HepG2 (cell line): Measurements from ENCODE around the gene GNA12. TPM values are rescaled to one million over a fixed set of nuclear protein-coding genes. Genes with fewer than 3 reads are reported as not detected.

ENCODE experiments used
- ATAC-seq: fragments of 200-7000 bp; cut with Tn5 transposase; 3 replicates; pipeline ENCODE4 v1.9.1; 2020; ENCODE audit warnings: mild to moderate bottlenecking, moderate library complexity
- BruUV-seq: library from RNA; stranded (reverse); fragments of 400-500 nt; replicated peaks from 2 replicates; lab custom pipeline; 2021; lab: Mats Ljungman, UMichigan
- CTCF ChIA-PET: fragments of 300-600 bp; formaldehyde crosslinking; extraction: SDS; loops from one replicate; lab custom pipeline; 2021; ENCODE audit warnings: low total read pairs, inconsistent platforms, low intra/inter-chr PET ratio; lab: Yijun Ruan, JAX
- POLR2A ChIA-PET: fragments of 350-600 bp; sonication (Branson Sonifier 250); formaldehyde crosslinking; loops from one replicate; lab custom pipeline; 2020; ENCODE audit warnings: antibody characterized with exemption, inconsistent platforms; lab: Yijun Ruan, JAX
- DNase-seq: peaks from one replicate; pipeline ENCODE4 v3.0.0-alpha.2; 2015; ENCODE audit warnings: low spot score
- FAIRE-seq: peaks from 3 replicates; lab custom pipeline; 2011; peaks lifted over from hg19 to GRCh38; lab: Jason Lieb, UNC
- H2AFZ ChIP-seq: one replicate; pipeline ENCODE4 v1.6.1; 2011; ENCODE audit warnings: low read length, inconsistent platforms
- H3K27ac ChIP-seq: fragments of 300-600 bp; 3 replicates; pipeline ENCODE4 v1.8.0; 2011; ENCODE audit warnings: mixed run types, mild to moderate bottlenecking, mixed read lengths, low read length, inconsistent platforms; ENCODE audit not compliant: insufficient read depth; ENCODE audit errors: extremely low read length
- H3K27me3 ChIP-seq, 2 experiments: fragments of 200-600 bp in 1 of 2; 2 replicates in 1 of 2; 3 replicates in 1 of 2; pipeline versions ENCODE4 v1.6.0 to v1.8.0; 2011; ENCODE audit warnings: low read length in 2 of 2, mild to moderate bottlenecking in 2 of 2, moderate library complexity in 2 of 2, inconsistent platforms in 1 of 2; ENCODE audit not compliant: insufficient read depth in 2 of 2, control insufficient read depth in 1 of 2
- H3K36me3 ChIP-seq, 2 experiments: fragments of 200-600 bp in 1 of 2; replicated peaks in 1 of 2; 2 replicates in 1 of 2; 3 replicates in 1 of 2; pipeline versions ENCODE4 v1.5.1 to v1.8.0; 2011; ENCODE audit warnings: low read length in 2 of 2, inconsistent platforms in 1 of 2; ENCODE audit not compliant: insufficient read depth in 2 of 2, control insufficient read depth in 1 of 2
- H3K4me1 ChIP-seq: 2 replicates; pipeline ENCODE4 v1.5.1; 2012; ENCODE audit warnings: low read length, inconsistent platforms; ENCODE audit not compliant: insufficient read depth
- H3K4me2 ChIP-seq: 2 replicates; pipeline ENCODE4 v1.6.0; 2011; ENCODE audit warnings: low read depth, low read length, inconsistent platforms
- H3K4me3 ChIP-seq, 3 experiments: fragments of 200-600 bp in 1 of 3; sonication (generic), shearing (Covaris generic) in 1 of 3; replicated peaks in 1 of 3; 2 replicates each; pipeline ENCODE4 v1.5.1; 2011 to 2016; ENCODE audit warnings: low read length in 3 of 3, inconsistent platforms in 2 of 3, low read depth in 2 of 3, mild to moderate bottlenecking in 2 of 3, control low read depth in 1 of 3, mixed read lengths in 1 of 3; ENCODE audit not compliant: insufficient read depth in 1 of 3
- H3K79me2 ChIP-seq: one replicate; pipeline ENCODE4 v1.6.1; 2011; ENCODE audit warnings: low read length, inconsistent platforms; ENCODE audit not compliant: insufficient read depth
- H3K9ac ChIP-seq: 2 replicates; pipeline ENCODE4 v1.6.0; 2011; ENCODE audit warnings: mild to moderate bottlenecking, low read depth, low read length, inconsistent platforms; ENCODE audit not compliant: insufficient read depth
- H3K9me3 ChIP-seq: 2 replicates; pipeline ENCODE4 v1.5.1; 2012; ENCODE audit warnings: mild to moderate bottlenecking, low read length
- H4K20me1 ChIP-seq: 2 replicates; pipeline ENCODE4 v1.6.0; 2011; ENCODE audit warnings: inconsistent platforms, mild to moderate bottlenecking, low read length, moderate library complexity; ENCODE audit not compliant: insufficient read depth
- ARNTL ChIP-seq: sonication (generic); formaldehyde crosslinking; IDR thresholded peaks from 2 replicates; pipeline ENCODE4 v1.4.0; 2020; ENCODE audit warnings: mild to moderate bottlenecking, missing genetic modification reagents
- HNF1A ChIP-seq, 2 experiments: sonication (generic) in 1 of 2; formaldehyde crosslinking in 1 of 2; IDR thresholded peaks; 2 replicates each; pipeline versions ENCODE4 v1.4.0 to v1.6.1; 2016 to 2020; ENCODE audit warnings: borderline replicate concordance in 1 of 2, low read depth in 1 of 2, mild to moderate bottlenecking in 1 of 2, missing genetic modification reagents in 1 of 2
- KLF6 ChIP-seq: IDR thresholded peaks from 2 replicates; pipeline ENCODE4 v1.8.0; 2016; ENCODE audit warnings: missing biosample characterization, missing genetic modification reagents
- PREB ChIP-seq: sonication (generic); formaldehyde crosslinking; IDR thresholded peaks from 2 replicates; pipeline ENCODE4 v1.4.0; 2020; ENCODE audit warnings: missing genetic modification reagents
- RFX1 ChIP-seq: fragments of 450-650 bp; IDR thresholded peaks from 2 replicates; pipeline ENCODE4 v1.6.1; 2017
- SP4 ChIP-seq: sonication (generic); formaldehyde crosslinking; IDR thresholded peaks from 2 replicates; pipeline ENCODE4 v1.8.1; 2023; ENCODE audit warnings: mild to moderate bottlenecking, missing genetic modification reagents
- ZC3H4 ChIP-seq: sonication (generic); formaldehyde crosslinking; IDR thresholded peaks from 2 replicates; pipeline ENCODE4 v1.4.0; 2020; ENCODE audit warnings: missing genetic modification reagents, borderline replicate concordance
- ZFP91 ChIP-seq: sonication (generic); formaldehyde crosslinking; IDR thresholded peaks from 2 replicates; pipeline ENCODE4 v1.9.0; 2022; ENCODE audit warnings: missing genetic modification reagents, mild to moderate bottlenecking, borderline replicate concordance
- ZNF256 ChIP-seq: sonication (generic); formaldehyde crosslinking; conservative IDR thresholded peaks from 2 replicates; pipeline ENCODE4 v1.4.0; 2020; ENCODE audit warnings: missing genetic modification reagents
- ZNF331 ChIP-seq: sonication (generic); formaldehyde crosslinking; IDR thresholded peaks from 2 replicates; pipeline ENCODE4 v1.4.0; 2020; ENCODE audit warnings: missing genetic modification reagents
- ZNF34 ChIP-seq: sonication (generic); formaldehyde crosslinking; IDR thresholded peaks from 2 replicates; pipeline ENCODE4 v1.4.0; 2020; ENCODE audit warnings: mild to moderate bottlenecking, missing genetic modification reagents, borderline replicate concordance
- WGBS: methylation state at CpG from one replicate; pipeline ENCODE4 v1.1.6; 2017; ENCODE audit warnings: low lambda C conversion rate; 5-methylcytosine and 5-hydroxymethylcytosine counted together
- in situ Hi-C: cut with HindIII; loops from 2 replicates; pipeline ENCODE4 v1.10.0; 2017; ENCODE audit warnings: low pct_unique_long_range_greater_than_20kb; ENCODE audit not compliant: extremely low pct_ligation_motif_present
- intact Hi-C: fragments of 100-400 bp; cut with micrococcal nuclease; formaldehyde crosslinking; loops from one replicate; pipeline ENCODE4 v1.10.0; 2022; ENCODE audit not compliant: unreplicated experiment
- polyA plus RNA-seq, 8 experiments: library from polyadenylated mRNA; depleted of rRNA in 3 of 8; stranded (reverse) in 7 of 8; unstranded in 1 of 8; fragments of >200 nt; fragmentation: Illumina TruSeq in 4 of 8; extraction: Trizol in 4 of 8; gene quantifications; 2 replicates each; pipeline versions ENCODE4 v1.2.1 to v1.2.3, GENCODE V29; 2011 to 2016; ENCODE audit warnings: low read depth in 4 of 8, missing spikeins in 1 of 8, mixed read lengths in 1 of 8; ENCODE audit not compliant: insufficient read depth in 1 of 8
- total RNA-seq, 5 experiments: library from RNA; depleted of rRNA; stranded (reverse); fragments of >200 nt; fragmentation: Illumina TruSeq; extraction: Trizol; gene quantifications; 2 replicates each; pipeline ENCODE4 v1.2.3, GENCODE V29; 2016; ENCODE audit warnings: low read depth in 1 of 5

GNA12 gene
- total and polyA plus RNA-seq, 2 of the 13 experiments (the other 11 are each of a cell fraction or from before 2014, with no cell fraction given), result 16.2 to 50.9 TPM

- no peak for TF ChIP-seq ZNF331 (CRISPR knock-in tag)
- TF ChIP-seq KLF6, result no peak
- TF ChIP-seq ZC3H4 (CRISPR knock-in tag), result no peak
- BruUV-seq, result no TSS peak
- H2AFZ ChIP-seq, result no peak overlapping the region
- H3K4me2 ChIP-seq, result no peak overlapping the region
- CTCF ChIA-PET, result no interaction called here
- WGBS, result 95% methylated on average over 14 of the region's 17 CpGs
- H3K9ac ChIP-seq, result no peak overlapping the region
- H3K4me3 ChIP-seq, result no peak overlapping the region
- POLR2A ChIA-PET, result no interaction called here
- no peaks in the 10 kb centered on the region for H3K27me3 ChIP-seq
- ATAC-seq (no peak; the same call in 2 of the 3 replicates), FAIRE-seq (no peak), DNase-seq (no peak)
- peaks cover 1% of the 10 kb centered on the region for H3K79me2 ChIP-seq
- H3K4me1 ChIP-seq, result peaks cover 11% of the 10 kb centered on the region; the same call in 1 of the 2 replicates
- intact Hi-C loops (no loop called here), in situ Hi-C loops (no loop called here)
- H3K36me3 ChIP-seq, result peaks cover 5 to 36% of the 10 kb centered on the region in 2 experiments; a peak in 4 of 5 replicates
- H4K20me1 ChIP-seq, result peaks cover 4% of the 10 kb centered on the region; the same call in 1 of the 2 replicates
- no peaks in the 10 kb centered on the region for H3K9me3 ChIP-seq
- no peak overlapping the region for H3K27ac ChIP-seq
Observed at GRCh38 chr7:2736411-2736914, 107.6 kb downstream of the GNA12 start.

GRCh38 chr7:2735744-2736143 lies 108.4 kb downstream of the GNA12 start:
- ChIA-PET CTCF (no interaction called here), POLR2A (no interaction called here)
- Histone ChIP-seq H3K4me3 (no peak overlapping the region), H3K27ac (no peak overlapping the region), H3K4me1 (peaks cover 11% of the 10 kb centered on the region; the same call in 1 of the 2 replicates), H3K36me3 (peaks cover 10 to 43% of the 10 kb centered on the region in 2 experiments; a peak in 4 of 5 replicates), H3K79me2 (peaks cover 1% of the 10 kb centered on the region), H3K27me3 (no peaks in the 10 kb centered on the region), H3K9me3 (no peaks in the 10 kb centered on the region), H2AFZ (no peak overlapping the region), H4K20me1 (peaks cover 4% of the 10 kb centered on the region; the same call in 1 of the 2 replicates), H3K9ac (no peak overlapping the region), H3K4me2 (no peak overlapping the region)
- DNase-seq (no peak), ATAC-seq (no peak), FAIRE-seq (no peak)
- BruUV-seq, result no TSS peak
- intact Hi-C loops (no loop called here), in situ Hi-C loops (no loop called here)
- WGBS, result 99% methylated on average over 11 of the region's 13 CpGs
- TF ChIP-seq ZFP91 (CRISPR knock-in tag), result no peak
- TF ChIP-seq ZNF34 (CRISPR knock-in tag), result no peak
- no peak for TF ChIP-seq ZNF256 (CRISPR knock-in tag)
- TF ChIP-seq ZC3H4 (CRISPR knock-in tag), result no peak
- TF ChIP-seq HNF1A (IDR thresholded peaks at IDR 0.05; ENCODE audit: low read depth), result no peak
- TF ChIP-seq HNF1A (CRISPR knock-in tag; IDR thresholded peaks at IDR 0.05; ENCODE audit: borderline replicate concordance), result no peak
- TF ChIP-seq ARNTL (CRISPR knock-in tag), result no peak
- no peak for TF ChIP-seq PREB (CRISPR knock-in tag)
- TF ChIP-seq RFX1, result no peak
- TF ChIP-seq SP4 (CRISPR knock-in tag), result no peak
